ENCODE data around the gene XRCC1. TPM values are rescaled to one million over a fixed set of nuclear protein-coding genes. Genes with fewer than 3 reads are reported as not detected.

XRCC1 gene
- total RNA-seq, 1 experiment from 2014 or later, result 40.7 TPM

- H3K4me1 Mint-ChIP-seq (ENCODE audit: low read depth, unreplicated experiment), result peaks cover 24% of the 10 kb centered on the region
- TF ChIP-seq CTCF (IDR thresholded peaks at IDR 0.05; ENCODE audit: insufficient read depth in 1 of 2, low read depth in 1 of 2, low read length in 1 of 2, severe bottlenecking in 1 of 2, unreplicated experiment in 1 of 2), result no peak
- intact Hi-C loops (cut with micrococcal nuclease; ENCODE audit: unreplicated experiment), result no loop called here
- Histone ChIP-seq H3K4me1 (peaks cover 9% of the 10 kb centered on the region; the same call in 1 of the 2 replicates), H3K9me3 (no peaks in the 10 kb centered on the region), H3K27me3 (replicated peaks; ENCODE audit: control insufficient read depth, insufficient read depth, low read length) (no peaks in the 10 kb centered on the region), H3K36me3 (ENCODE audit: control insufficient read depth, insufficient read depth, low read length) (peaks cover 2% of the 10 kb centered on the region; the same call in 1 of the 2 replicates), H3K4me3 (ENCODE audit: low read depth, low read length) (no peak overlapping the region)
- no peak overlapping the region for H3K27ac Mint-ChIP-seq (ENCODE audit: unreplicated experiment)
- no TSS peak for BruUV-seq (replicated peaks)
- no peak for DNase-seq
- CTCF ChIA-PET, result interaction anchor here (1.4 kb wide), 1 partner anchor 59 kb away, joined by 7 read pairs; no protein-coding TSS in a partner anchor
- POLR2A ChIA-PET, result no interaction called here
- no peaks in the 10 kb centered on the region for H3K9me3 Mint-ChIP-seq (ENCODE audit: unreplicated experiment)
- no peaks in the 10 kb centered on the region for H3K27me3 Mint-ChIP-seq (ENCODE audit: insufficient read depth, unreplicated experiment)
- H3K36me3 Mint-ChIP-seq (ENCODE audit: insufficient read depth, unreplicated experiment), result peaks cover 44% of the 10 kb centered on the region
- H3K4me3 Mint-ChIP-seq (ENCODE audit: unreplicated experiment), result no peak overlapping the region
These were observed 68.7 kb downstream of the XRCC1 start for GRCh38 chr19:43506629-43507028.

- CTCF ChIA-PET, result no interaction called here
- no peaks in the 10 kb centered on the region for H3K27me3 ChIP-seq (replicated peaks; ENCODE audit: control insufficient read depth, insufficient read depth, low read length)
- TF ChIP-seq CTCF (IDR thresholded peaks at IDR 0.05; ENCODE audit: insufficient read depth in 1 of 2, low read depth in 1 of 2, low read length in 1 of 2, severe bottlenecking in 1 of 2, unreplicated experiment in 1 of 2), result no peak
These were observed 69.4 kb downstream of the XRCC1 start for GRCh38 chr19:43505941-43506340.

GRCh38 chr19:43505186-43505456 lies 70.2 kb downstream of the XRCC1 start:
- no peak for TF ChIP-seq CTCF (IDR thresholded peaks at IDR 0.05; ENCODE audit: insufficient read depth in 1 of 2, low read depth in 1 of 2, low read length in 1 of 2, severe bottlenecking in 1 of 2, unreplicated experiment in 1 of 2)
- no peak for DNase-seq
- no peaks in the 10 kb centered on the region for H3K27me3 ChIP-seq (replicated peaks; ENCODE audit: control insufficient read depth, insufficient read depth, low read length)
- CTCF ChIA-PET, result interaction anchor here (1.5 to 2.4 kb wide), 4 partner anchors 14 to 58 kb away, joined by 5 to 29 read pairs (median 16); partner anchors contain the start of gene ZNF575
- H3K27ac Mint-ChIP-seq (ENCODE audit: unreplicated experiment), result peak overlapping the region; percentile 92
- no TSS peak for BruUV-seq (replicated peaks)
- H3K4me1 ChIP-seq, result peaks cover 13% of the 10 kb centered on the region; the same call in 1 of the 2 replicates
- H3K27me3 Mint-ChIP-seq (ENCODE audit: insufficient read depth, unreplicated experiment), result no peaks in the 10 kb centered on the region
- POLR2A ChIA-PET, result interaction anchor here (1.2 to 2.0 kb wide), 2 partner anchors 42 to 73 kb away, joined by 3 to 17 read pairs; no protein-coding TSS in a partner anchor
- H3K9me3 ChIP-seq, result no peaks in the 10 kb centered on the region
- no peaks in the 10 kb centered on the region for H3K9me3 Mint-ChIP-seq (ENCODE audit: unreplicated experiment)
- intact Hi-C loops (cut with micrococcal nuclease; ENCODE audit: unreplicated experiment), result loop anchor here (2.0 kb wide), 1 partner anchor 28 kb away; the partner anchor contains the start of gene ZNF575
- peaks cover 2% of the 10 kb centered on the region; the same call in 1 of the 2 replicates for H3K36me3 ChIP-seq (ENCODE audit: control insufficient read depth, insufficient read depth, low read length)
- H3K4me3 Mint-ChIP-seq (ENCODE audit: unreplicated experiment), result peak overlapping the region; percentile 90
- H3K4me3 ChIP-seq (ENCODE audit: low read depth, low read length), result peak overlapping the region; percentile 91
- H3K36me3 Mint-ChIP-seq (ENCODE audit: insufficient read depth, unreplicated experiment), result peaks cover 46% of the 10 kb centered on the region
- H3K4me1 Mint-ChIP-seq (ENCODE audit: low read depth, unreplicated experiment), result peaks cover 24% of the 10 kb centered on the region

More at GRCh38 chr19:43505941-43506340, 69.4 kb downstream of the XRCC1 start:
- no peak for DNase-seq
- POLR2A ChIA-PET, result no interaction called here
- H3K36me3 Mint-ChIP-seq (ENCODE audit: insufficient read depth, unreplicated experiment), result peaks cover 47% of the 10 kb centered on the region
- no peak overlapping the region for H3K27ac Mint-ChIP-seq (ENCODE audit: unreplicated experiment)
- Histone ChIP-seq H3K4me3 (ENCODE audit: low read depth, low read length) (no peak overlapping the region), H3K36me3 (ENCODE audit: control insufficient read depth, insufficient read depth, low read length) (peaks cover 2% of the 10 kb centered on the region; the same call in 1 of the 2 replicates), H3K4me1 (peaks cover 9% of the 10 kb centered on the region; the same call in 1 of the 2 replicates), H3K9me3 (no peaks in the 10 kb centered on the region)
- H3K4me1 Mint-ChIP-seq (ENCODE audit: low read depth, unreplicated experiment), result peaks cover 24% of the 10 kb centered on the region
- H3K4me3 Mint-ChIP-seq (ENCODE audit: unreplicated experiment), result peak overlapping the region; percentile 90
- no TSS peak for BruUV-seq (replicated peaks)
- H3K27me3 Mint-ChIP-seq (ENCODE audit: insufficient read depth, unreplicated experiment), result no peaks in the 10 kb centered on the region
- H3K9me3 Mint-ChIP-seq (ENCODE audit: unreplicated experiment), result no peaks in the 10 kb centered on the region
- intact Hi-C loops (cut with micrococcal nuclease; ENCODE audit: unreplicated experiment), result loop anchor here (2.0 kb wide), 1 partner anchor 27 kb away; the partner anchor contains the start of gene ZNF575
